Liver (tissue), 9 donors: ENCODE measurements around the gene TXNRD2. TPM values are rescaled to one million over a fixed set of nuclear protein-coding genes. Genes with fewer than 3 reads are reported as not detected.

Experiments used
- DNase-seq: peaks from one replicate; pipeline ENCODE4 v3.0.0-alpha.2; 2017; ENCODE audit warnings: low spot score
- H3K27ac ChIP-seq, 2 donors: one replicate each; pipeline ENCODE4 v1.7.0; 2013; ENCODE audit warnings: inconsistent platforms in 2 of 2, low read length in 2 of 2, control low read depth in 1 of 2, low read depth in 1 of 2, mild to moderate bottlenecking in 1 of 2
- H3K27me3 ChIP-seq, 4 donors: one replicate each; pipeline versions ENCODE4 v1.6.1 to v1.7.0; 2013; ENCODE audit warnings: low read length in 3 of 4, inconsistent platforms in 1 of 4, mild to moderate bottlenecking in 1 of 4, moderate library complexity in 1 of 4; ENCODE audit not compliant: control insufficient read depth in 4 of 4, insufficient read depth in 4 of 4
- H3K36me3 ChIP-seq, 4 donors: one replicate each; pipeline versions ENCODE4 v1.6.1 to v1.7.0; 2013; ENCODE audit warnings: low read length in 3 of 4, mild to moderate bottlenecking in 3 of 4, low read depth in 1 of 4, moderate library complexity in 1 of 4; ENCODE audit not compliant: control insufficient read depth in 4 of 4, insufficient read depth in 3 of 4
- H3K4me1 ChIP-seq, 4 donors: one replicate each; pipeline versions ENCODE4 v1.6.1 to v1.7.0; 2013; ENCODE audit warnings: low read length in 3 of 4, mild to moderate bottlenecking in 3 of 4, moderate library complexity in 1 of 4; ENCODE audit not compliant: control insufficient read depth in 4 of 4, insufficient read depth in 4 of 4
- H3K4me3 ChIP-seq, 3 donors: one replicate each; pipeline versions ENCODE4 v1.6.1 to v1.7.0; 2013; ENCODE audit warnings: low read length in 3 of 3, control low read depth in 1 of 3, low read depth in 1 of 3, mild to moderate bottlenecking in 1 of 3
- H3K9ac ChIP-seq, 2 donors: one replicate each; pipeline ENCODE4 v1.7.0; 2013; ENCODE audit warnings: low read length in 2 of 2, mild to moderate bottlenecking in 2 of 2, moderate library complexity in 2 of 2, control low read depth in 1 of 2, low read depth in 1 of 2
- H3K9me3 ChIP-seq, 4 donors: one replicate each; pipeline versions ENCODE4 v1.6.1 to v1.7.0; 2013; ENCODE audit warnings: low read length in 3 of 4; ENCODE audit not compliant: control insufficient read depth in 4 of 4
- FOXA1 ChIP-seq: IDR thresholded peaks from 2 replicates; pipeline ENCODE4 v1.6.1; 2016; ENCODE audit warnings: antibody characterized with exemption
- FOXA2 ChIP-seq: IDR thresholded peaks from 2 replicates; pipeline ENCODE4 v1.6.1; 2016; ENCODE audit warnings: antibody characterized with exemption
- GABPA ChIP-seq, 2 donors: IDR thresholded peaks in 1 of 2; conservative IDR thresholded peaks in 1 of 2; 2 replicates each; pipeline ENCODE4 v1.6.1; 2016; ENCODE audit warnings: antibody characterized with exemption in 2 of 2, mild to moderate bottlenecking in 1 of 2, moderate library complexity in 1 of 2
- HNF4A ChIP-seq, 2 donors: conservative IDR thresholded peaks; 2 replicates each; pipeline ENCODE4 v1.6.1; 2016; ENCODE audit warnings: antibody characterized with exemption in 2 of 2, mild to moderate bottlenecking in 2 of 2
- HNF4G ChIP-seq: IDR thresholded peaks from 2 replicates; pipeline ENCODE4 v1.6.1; 2016; ENCODE audit warnings: antibody characterized with exemption
- NR2F2 ChIP-seq: IDR thresholded peaks from 2 replicates; pipeline ENCODE4 v1.6.1; 2016; ENCODE audit warnings: antibody characterized with exemption
- RAD21 ChIP-seq, 2 donors: IDR thresholded peaks; 2 replicates each; pipeline ENCODE4 v1.6.1; 2016; ENCODE audit warnings: antibody characterized with exemption in 2 of 2, mild to moderate bottlenecking in 2 of 2
- REST ChIP-seq: IDR thresholded peaks from 2 replicates; pipeline ENCODE4 v1.6.1; 2016; ENCODE audit warnings: antibody characterized with exemption, mild to moderate bottlenecking
- RXRA ChIP-seq, 2 donors: IDR thresholded peaks; 2 replicates each; pipeline ENCODE4 v1.6.1; 2017 to 2018; ENCODE audit warnings: antibody characterized with exemption in 2 of 2, mild to moderate bottlenecking in 1 of 2
- SP1 ChIP-seq: IDR thresholded peaks from 2 replicates; pipeline ENCODE4 v1.6.1; 2018; ENCODE audit warnings: antibody characterized with exemption, mild to moderate bottlenecking
- YY1 ChIP-seq: IDR thresholded peaks from 2 replicates; pipeline ENCODE4 v1.6.1; 2016; ENCODE audit warnings: antibody characterized with exemption, mild to moderate bottlenecking
- WGBS: extraction: QIAGEN DNeasy Blood & Tissue Kit; methylation state at CpG from one replicate; pipeline ENCODE4 v1.1.7; 2013; 5-methylcytosine and 5-hydroxymethylcytosine counted together
- polyA plus RNA-seq, 2 donors: library from polyadenylated mRNA; stranded (reverse) in 1 of 2; unstranded in 1 of 2; fragments of 200-250 nt in 1 of 2; fragments of >200 nt in 1 of 2; fragmentation: Nextera tagmentation in 1 of 2; extraction: Ambion mirVana in 1 of 2; gene quantifications; one replicate each; pipeline versions ENCODE4 v1.2.1 to v1.2.3, GENCODE V29; 2013 to 2015
- total RNA-seq, 2 donors: library from RNA; depleted of rRNA; stranded (reverse); fragments of >200 nt; gene quantifications; one replicate each; pipeline ENCODE4 v1.2.3, GENCODE V29; 2014
- donor health status: healthy.
- donor health status: healthy.
- donor health status: healthy.
- donor health status: healthy.
- donor health status: healthy.

TXNRD2 gene
- total and polyA plus RNA-seq, 4 donors: 22.2 to 41.3 (median 33.6) TPM

- no peak for DNase-seq
- H3K4me1 ChIP-seq: peaks cover 1 to 33% (median 15%) of the 10 kb centered on the region in 4 donors
- TF ChIP-seq SP1: peak; percentile 52
- peak; percentile 20 for TF ChIP-seq FOXA2
- TF ChIP-seq GABPA (IDR thresholded peaks at IDR 0.05 in 1 of 2, conservative IDR thresholded peaks at IDR 0.05 in 1 of 2): no peak
- TF ChIP-seq RAD21 (IDR thresholded peaks at IDR 0.05): no peak
- peak; percentile 18 for TF ChIP-seq REST
- peak in 1 of 2 donors; percentile 31 for TF ChIP-seq RXRA (IDR thresholded peaks at IDR 0.05)
- no peak for TF ChIP-seq YY1
- peak; percentile 49 for TF ChIP-seq FOXA1
- peak in 1 of 2 donors; percentile 25 for TF ChIP-seq HNF4A (conservative IDR thresholded peaks at IDR 0.05)
- H3K9me3 ChIP-seq: no peaks in the 10 kb centered on the region
- no peak overlapping the region for H3K9ac ChIP-seq
- no peaks in the 10 kb centered on the region for H3K36me3 ChIP-seq
- WGBS: 47% methylated on average over 13 of the region's 13 CpGs
- H3K27me3 ChIP-seq: no peaks in the 10 kb centered on the region
- H3K27ac ChIP-seq: peak overlapping the region; percentile 45 to 60
- no peak overlapping the region for H3K4me3 ChIP-seq
These were observed 9.7 kb upstream of the TXNRD2 start for GRCh38 chr22:19951346-19951745.

DNA sequence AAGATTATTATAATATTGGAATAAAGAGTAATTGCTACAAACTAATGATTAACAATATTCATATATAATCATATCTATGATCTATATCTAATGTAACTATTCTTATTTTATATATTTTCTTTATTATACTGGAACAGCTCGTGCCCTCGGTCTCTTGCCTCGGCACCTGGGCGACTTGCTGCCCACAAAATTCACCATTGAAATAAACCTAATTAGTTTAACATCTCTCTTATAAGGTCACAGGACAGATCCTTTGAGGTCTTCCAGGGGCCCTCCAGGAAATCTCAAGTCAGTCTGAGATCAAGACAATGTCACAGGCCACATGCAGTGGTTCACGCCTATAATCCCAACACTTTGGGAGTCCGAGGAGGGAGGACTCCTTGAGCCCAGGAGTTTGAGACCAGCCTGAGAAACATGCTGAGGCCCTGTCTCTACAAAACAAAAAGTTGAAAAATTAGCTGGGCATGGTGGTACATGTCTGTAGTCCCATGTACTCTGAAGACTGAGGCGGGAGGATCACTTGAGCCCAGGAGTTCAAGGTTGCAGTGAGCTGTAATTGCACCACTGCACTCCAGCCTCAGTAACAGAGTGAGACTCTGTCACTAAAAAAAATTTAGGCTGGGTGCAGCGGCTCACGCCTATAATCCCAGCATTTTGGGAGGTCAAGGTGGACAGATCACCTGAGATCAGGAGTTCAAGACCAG, 6.6 kb upstream of the TXNRD2 start:
- H3K4me1 ChIP-seq: peaks cover 0 to 23% (median 6%) of the 10 kb centered on the region in 4 donors
- no peak for DNase-seq
- no peak overlapping the region for H3K27ac ChIP-seq
- H3K9me3 ChIP-seq: no peaks in the 10 kb centered on the region
- peak overlapping the region in 1 of 2 donors; percentile 3 for H3K9ac ChIP-seq
- H3K4me3 ChIP-seq: no peak overlapping the region
- no peaks in the 10 kb centered on the region for H3K27me3 ChIP-seq
- H3K36me3 ChIP-seq: no peaks in the 10 kb centered on the region
- 83% methylated on average over 9 of the region's 9 CpGs for WGBS
- TF ChIP-seq NR2F2 (no peak), HNF4G (no peak), HNF4A (conservative IDR thresholded peaks at IDR 0.05) (no peak), RAD21 (IDR thresholded peaks at IDR 0.05) (no peak), YY1 (no peak), REST (no peak), GABPA (IDR thresholded peaks at IDR 0.05 in 1 of 2, conservative IDR thresholded peaks at IDR 0.05 in 1 of 2) (no peak), SP1 (no peak)
